ENCODE measurements around the gene CACNA1I.

GRCh38 chr22:39651053-39651996 is 80.8 kb downstream of the CACNA1I start:
- TF ChIP-seq CTCF (conservative IDR thresholded peaks at IDR 0.05; ENCODE audit: low read depth in 2 of 2) (no peak), EZH2 (IDR thresholded peaks at IDR 0.05; ENCODE audit: low read depth, unreplicated experiment) (no peak), REST (IDR thresholded peaks at IDR 0.05; ENCODE audit: unreplicated experiment) (no peak), JUNB (IDR thresholded peaks at IDR 0.05; ENCODE audit: unreplicated experiment) (no peak), CREB1 (CRISPR knock-in tag; IDR thresholded peaks at IDR 0.05; ENCODE audit: low read depth) (no peak)

Data from GM23338 (cell line).